Measurements from ENCODE around the gene ARHGEF26. TPM values are rescaled to one million over a fixed set of nuclear protein-coding genes. Genes with fewer than 3 reads are reported as not detected.

The ARHGEF26 gene
- polyA plus RNA-seq, 3 donors, result 0.05 TPM; not detected in 2

DNA sequence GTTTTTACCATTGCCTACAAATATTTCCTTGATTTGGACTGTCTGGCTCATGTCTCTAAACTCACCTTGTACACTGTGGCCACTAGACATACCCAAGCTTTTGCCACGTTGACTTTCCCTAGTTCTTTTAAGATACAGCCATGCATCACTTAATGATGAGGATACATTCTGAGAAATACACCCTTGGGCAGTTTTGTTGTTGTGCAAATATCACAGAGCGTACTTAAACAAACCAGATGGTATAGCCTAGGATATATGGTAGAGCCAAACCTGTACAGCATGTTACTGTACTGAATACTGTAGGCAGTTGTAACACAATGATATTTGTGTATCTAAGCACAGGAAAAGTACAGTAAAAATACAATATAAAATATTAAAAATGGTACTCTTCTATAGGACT lies 5.5 kb downstream of the ARHGEF26 start:
- Histone ChIP-seq H3K9ac (ENCODE audit: insufficient read depth, low read length, poor library complexity, severe bottlenecking) (no peak overlapping the region), H3K4me1 (ENCODE audit: control insufficient read depth in 1 of 2, insufficient read depth in 2 of 2, low read length in 2 of 2) (peaks cover 12 to 15% of the 10 kb centered on the region in 2 donors), H3K4me2 (replicated peaks; ENCODE audit: extremely low read depth, low read length, poor library complexity, severe bottlenecking) (no peak overlapping the region), H4K20me1 (ENCODE audit: insufficient read depth, low read length) (no peaks in the 10 kb centered on the region), H3K27ac (ENCODE audit: low read depth in 1 of 2, low read length in 2 of 2) (no peak overlapping the region), H2AFZ (ENCODE audit: insufficient read depth, low read depth, low read length, poor library complexity, severe bottlenecking) (no peak overlapping the region), H3K4me3 (replicated peaks in 1 of 3; ENCODE audit: low read depth in 2 of 3, low read length in 3 of 3) (no peak overlapping the region), H3K79me2 (ENCODE audit: insufficient read depth, low read length) (no peaks in the 10 kb centered on the region), H3K27me3 (ENCODE audit: control insufficient read depth in 2 of 2, insufficient read depth in 2 of 2, low read length in 2 of 2) (peaks cover 21 to 34% of the 10 kb centered on the region in 2 donors), H3K36me3 (replicated peaks in 1 of 2; ENCODE audit: control insufficient read depth in 1 of 2, insufficient read depth in 2 of 2, low read length in 2 of 2) (no peaks in the 10 kb centered on the region), H3K9me3 (replicated peaks in 1 of 2; ENCODE audit: control insufficient read depth in 1 of 2, insufficient read depth in 1 of 2, low read length in 2 of 2) (peaks cover 6 to 7% of the 10 kb centered on the region in 2 donors)
- Mint-ChIP-seq H3K27me3 (ENCODE audit: low read depth in 3 of 3) (peaks cover 28 to 33% (median 29%) of the 10 kb centered on the region in 3 donors), H3K36me3 (peaks cover 5% of the 10 kb centered on the region in 2 donors), H3K27ac (no peak overlapping the region), H3K4me1 (peaks cover 16% of the 10 kb centered on the region), H3K9me3 (peaks cover 0 to 12% (median 5%) of the 10 kb centered on the region in 7 donors), H3K4me3 (no peak overlapping the region)
- TF ChIP-seq, protein P1, sequence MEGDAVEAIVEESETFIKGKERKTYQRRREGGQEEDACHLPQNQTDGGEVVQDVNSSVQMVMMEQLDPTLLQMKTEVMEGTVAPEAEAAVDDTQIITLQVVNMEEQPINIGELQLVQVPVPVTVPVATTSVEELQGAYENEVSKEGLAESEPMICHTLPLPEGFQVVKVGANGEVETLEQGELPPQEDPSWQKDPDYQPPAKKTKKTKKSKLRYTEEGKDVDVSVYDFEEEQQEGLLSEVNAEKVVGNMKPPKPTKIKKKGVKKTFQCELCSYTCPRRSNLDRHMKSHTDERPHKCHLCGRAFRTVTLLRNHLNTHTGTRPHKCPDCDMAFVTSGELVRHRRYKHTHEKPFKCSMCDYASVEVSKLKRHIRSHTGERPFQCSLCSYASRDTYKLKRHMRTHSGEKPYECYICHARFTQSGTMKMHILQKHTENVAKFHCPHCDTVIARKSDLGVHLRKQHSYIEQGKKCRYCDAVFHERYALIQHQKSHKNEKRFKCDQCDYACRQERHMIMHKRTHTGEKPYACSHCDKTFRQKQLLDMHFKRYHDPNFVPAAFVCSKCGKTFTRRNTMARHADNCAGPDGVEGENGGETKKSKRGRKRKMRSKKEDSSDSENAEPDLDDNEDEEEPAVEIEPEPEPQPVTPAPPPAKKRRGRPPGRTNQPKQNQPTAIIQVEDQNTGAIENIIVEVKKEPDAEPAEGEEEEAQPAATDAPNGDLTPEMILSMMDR (IDR thresholded peaks at IDR 0.05), result no peak
- intact Hi-C loops (cut with micrococcal nuclease), result no loop called here
- no peak for DNase-seq
- WGBS (ENCODE audit: insufficient coverage), result no CpG with 5 or more reads among the region's 2 CpGs

DNA sequence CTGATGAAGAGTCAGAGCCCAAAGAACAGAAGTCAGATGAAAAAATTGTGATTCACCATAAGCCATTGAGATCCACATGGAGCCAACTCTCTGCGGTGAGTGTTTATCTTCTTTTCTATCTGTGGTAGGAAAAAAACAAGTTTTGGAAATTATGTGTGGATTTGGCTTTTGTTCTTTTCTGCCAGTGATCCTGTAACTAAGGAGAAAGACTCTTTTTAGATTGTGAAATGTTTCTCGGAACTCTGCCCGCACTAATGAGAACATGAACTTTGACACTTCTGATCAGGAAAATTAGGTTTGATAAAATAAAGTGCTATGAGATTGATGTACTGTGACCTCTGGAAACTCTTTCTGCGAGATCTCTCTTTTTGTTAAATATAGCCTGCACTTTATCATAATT lies 8.4 kb downstream of the ARHGEF26 start:
- no peak for DNase-seq
- intact Hi-C loops (cut with micrococcal nuclease), result no loop called here
- H4K20me1 ChIP-seq (ENCODE audit: insufficient read depth, low read length), result no peaks in the 10 kb centered on the region
- H3K4me1 ChIP-seq (ENCODE audit: control insufficient read depth in 1 of 2, insufficient read depth in 2 of 2, low read length in 2 of 2), result no peaks in the 10 kb centered on the region
- no peak overlapping the region for H3K27ac ChIP-seq (ENCODE audit: low read depth in 1 of 2, low read length in 2 of 2)
- no peaks in the 10 kb centered on the region for H3K9me3 ChIP-seq (replicated peaks in 1 of 2; ENCODE audit: control insufficient read depth in 1 of 2, insufficient read depth in 1 of 2, low read length in 2 of 2)
- Mint-ChIP-seq H3K4me3 (no peak overlapping the region), H3K9me3 (peaks cover 0 to 2% (median 0%) of the 10 kb centered on the region in 7 donors), H3K27me3 (ENCODE audit: low read depth in 3 of 3) (peaks cover 0 to 7% (median 3%) of the 10 kb centered on the region in 3 donors), H3K4me1 (peaks cover 5% of the 10 kb centered on the region), H3K36me3 (no peaks in the 10 kb centered on the region), H3K27ac (no peak overlapping the region)
- H3K27me3 ChIP-seq (ENCODE audit: control insufficient read depth in 2 of 2, insufficient read depth in 2 of 2, low read length in 2 of 2), result peaks cover 0 to 4% of the 10 kb centered on the region in 2 donors
- no CpG with 5 or more reads among the region's 4 CpGs for WGBS (ENCODE audit: insufficient coverage)
- no peak overlapping the region for H3K4me2 ChIP-seq (replicated peaks; ENCODE audit: extremely low read depth, low read length, poor library complexity, severe bottlenecking)
- H2AFZ ChIP-seq (ENCODE audit: insufficient read depth, low read depth, low read length, poor library complexity, severe bottlenecking), result no peak overlapping the region
- TF ChIP-seq, protein P1 (IDR thresholded peaks at IDR 0.05), result no peak
- no peak overlapping the region for H3K4me3 ChIP-seq (replicated peaks in 1 of 3; ENCODE audit: low read depth in 2 of 3, low read length in 3 of 3)
- no peak overlapping the region for H3K9ac ChIP-seq (ENCODE audit: insufficient read depth, low read length, poor library complexity, severe bottlenecking)
- H3K36me3 ChIP-seq (replicated peaks in 1 of 2; ENCODE audit: control insufficient read depth in 1 of 2, insufficient read depth in 2 of 2, low read length in 2 of 2), result no peaks in the 10 kb centered on the region
- H3K79me2 ChIP-seq (ENCODE audit: insufficient read depth, low read length), result no peaks in the 10 kb centered on the region
